ENCODE data around the gene CDC42BPB.

Gene CDC42BPB

GRCh38 chr14:102885737-102886447, 171.5 kb downstream of the CDC42BPB start:
- POLR2A ChIA-PET: no interaction called here
- Histone ChIP-seq H3K9me3 (ENCODE audit: control insufficient read depth, insufficient read depth, low read depth, low read length) (no peaks in the 10 kb centered on the region), H3K4me1 (ENCODE audit: control insufficient read depth, insufficient read depth, low read length) (no peaks in the 10 kb centered on the region), H3K36me3 (ENCODE audit: control insufficient read depth in 2 of 2, insufficient read depth in 1 of 2, low read length in 2 of 2) (peaks cover 5 to 63% of the 10 kb centered on the region in 2 experiments; a peak in 2 of 3 replicates), H3K4me3 (ENCODE audit: low read depth, low read length) (no peak overlapping the region), H3K27ac (ENCODE audit: extremely low read depth, low read depth, low read length) (no peak overlapping the region)
- TF ChIP-seq FEZF1 (tag by site-specific recombination; IDR thresholded peaks at IDR 0.05): no peak
- no peak for TF ChIP-seq SCRT2 (tag by site-specific recombination; IDR thresholded peaks at IDR 0.05)
- TF ChIP-seq ZNF596 (tag by site-specific recombination; IDR thresholded peaks at IDR 0.05): no peak
- TF ChIP-seq ATF2 (tag by site-specific recombination; IDR thresholded peaks at IDR 0.05; ENCODE audit: low read depth): no peak
- no peak for TF ChIP-seq RBAK (tag by site-specific recombination; IDR thresholded peaks at IDR 0.05)
- no peak for TF ChIP-seq GLIS2 (tag by site-specific recombination; IDR thresholded peaks at IDR 0.05)
- no peak for TF ChIP-seq ZNF449 (tag by site-specific recombination; IDR thresholded peaks at IDR 0.05)
- no peak for TF ChIP-seq SCRT1 (tag by site-specific recombination; IDR thresholded peaks at IDR 0.05; ENCODE audit: borderline replicate concordance)
- no peak for TF ChIP-seq ZNF621 (tag by site-specific recombination; IDR thresholded peaks at IDR 0.05)
- TF ChIP-seq ZSCAN23 (tag by site-specific recombination; IDR thresholded peaks at IDR 0.05): no peak
- TF ChIP-seq ZNF785 (tag by site-specific recombination; IDR thresholded peaks at IDR 0.05): no peak
- TF ChIP-seq BCL11B (tag by site-specific recombination; IDR thresholded peaks at IDR 0.05; ENCODE audit: low read depth): no peak
- no peak for TF ChIP-seq ZNF416 (tag by site-specific recombination; IDR thresholded peaks at IDR 0.05)
- TF ChIP-seq KLF8 (tag by site-specific recombination; IDR thresholded peaks at IDR 0.05): no peak
- CTCF ChIA-PET: no interaction called here

GRCh38 chr14:102883554-102883953, 173.8 kb downstream of the CDC42BPB start:
- POLR2A ChIA-PET: no interaction called here
- CTCF ChIA-PET: no interaction called here
- no peaks in the 10 kb centered on the region for H3K4me1 ChIP-seq (ENCODE audit: control insufficient read depth, insufficient read depth, low read length)

More at GRCh38 chr14:102883554-102883953, 173.8 kb downstream of the CDC42BPB start:
- no peak for TF ChIP-seq ZNF664 (tag by site-specific recombination; IDR thresholded peaks at IDR 0.05)
- no peak for TF ChIP-seq ZNF529 (tag by site-specific recombination; IDR thresholded peaks at IDR 0.05; ENCODE audit: insufficient replicate concordance)
- TF ChIP-seq KLF16 (tag by site-specific recombination; IDR thresholded peaks at IDR 0.05): no peak
- TF ChIP-seq HOXA7 (CRISPR knock-in tag; IDR thresholded peaks at IDR 0.05; ENCODE audit: borderline replicate concordance): no peak
- no peak for TF ChIP-seq ZSCAN16 (tag by site-specific recombination; IDR thresholded peaks at IDR 0.05)
- TF ChIP-seq ZNF561 (tag by site-specific recombination; IDR thresholded peaks at IDR 0.05; ENCODE audit: borderline replicate concordance): no peak
- no peak for TF ChIP-seq HOXD13 (CRISPR knock-in tag; IDR thresholded peaks at IDR 0.05; ENCODE audit: borderline replicate concordance)
- TF ChIP-seq ZNF138 (tag by site-specific recombination; IDR thresholded peaks at IDR 0.05; ENCODE audit: borderline replicate concordance): no peak
- no peak for TF ChIP-seq ZNF513 (tag by site-specific recombination; IDR thresholded peaks at IDR 0.05)
- TF ChIP-seq ZNF366 (tag by site-specific recombination; conservative IDR thresholded peaks at IDR 0.05): no peak
- TF ChIP-seq ZBTB21 (tag by site-specific recombination; IDR thresholded peaks at IDR 0.05): no peak
- no peak for TF ChIP-seq TRIM28 (IDR thresholded peaks at IDR 0.05; ENCODE audit: borderline replicate concordance, low read length)
- no peak for TF ChIP-seq ZNF610 (tag by site-specific recombination; IDR thresholded peaks at IDR 0.05; ENCODE audit: borderline replicate concordance)
- no peak for TF ChIP-seq ZNF488 (tag by site-specific recombination; IDR thresholded peaks at IDR 0.05)
- no peak for TF ChIP-seq SP2 (tag by site-specific recombination; IDR thresholded peaks at IDR 0.05)
- Histone ChIP-seq H3K4me3 (ENCODE audit: low read depth, low read length) (no peak overlapping the region), H3K36me3 (ENCODE audit: control insufficient read depth in 2 of 2, insufficient read depth in 1 of 2, low read length in 2 of 2) (peaks cover 8 to 52% of the 10 kb centered on the region in 2 experiments; a peak in 2 of 3 replicates), H3K9me3 (ENCODE audit: control insufficient read depth, insufficient read depth, low read depth, low read length) (no peaks in the 10 kb centered on the region), H3K27ac (ENCODE audit: extremely low read depth, low read depth, low read length) (no peak overlapping the region)
